Measurements from ENCODE around the gene TNFSF13. TPM values are rescaled to one million over a fixed set of nuclear protein-coding genes. Genes with fewer than 3 reads are reported as not detected.

The TNFSF13 gene
- total RNA-seq, 4 donors from 2014 or later, result 7.6 to 30.6 (median 17.6) TPM

DNA sequence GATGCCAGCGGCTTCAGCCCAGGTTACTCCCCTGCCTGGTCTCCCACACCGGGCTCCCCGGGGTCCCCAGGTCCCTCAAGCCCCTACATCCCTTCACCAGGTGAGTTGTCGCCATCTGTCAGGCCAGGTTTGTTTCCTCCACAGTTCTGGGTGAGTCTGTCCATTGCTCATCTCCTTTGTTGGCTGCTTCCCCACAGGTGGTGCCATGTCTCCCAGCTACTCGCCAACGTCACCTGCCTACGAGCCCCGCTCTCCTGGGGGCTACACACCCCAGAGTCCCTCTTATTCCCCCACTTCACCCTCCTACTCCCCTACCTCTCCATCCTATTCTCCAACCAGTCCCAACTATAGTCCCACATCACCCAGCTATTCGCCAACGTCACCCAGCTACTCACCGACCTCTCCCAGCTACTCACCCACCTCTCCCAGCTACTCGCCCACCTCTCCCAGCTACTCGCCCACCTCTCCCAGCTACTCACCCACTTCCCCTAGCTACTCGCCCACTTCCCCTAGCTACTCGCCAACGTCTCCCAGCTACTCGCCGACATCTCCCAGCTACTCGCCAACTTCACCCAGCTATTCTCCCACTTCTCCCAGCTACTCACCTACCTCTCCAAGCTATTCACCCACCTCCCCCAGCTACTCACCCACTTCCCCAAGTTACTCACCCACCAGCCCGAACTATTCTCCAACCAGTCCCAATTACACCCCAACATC is 45.6 kb upstream of the TNFSF13 start:
- intact Hi-C loops (cut with DNase I; ENCODE audit: low total_unique reads), result no loop called here
- TF ChIP-seq POLR2A (IDR thresholded peaks at IDR 0.05) (no peak), CTCF (IDR thresholded peaks at IDR 0.05) (no peak)
- H3K4me3 ChIP-seq (ENCODE audit: low read depth, poor library complexity, severe bottlenecking), result no peak overlapping the region
- WGBS, 2 donors, result 88 to 90% methylated on average over 20 of the region's 20 CpGs
- no peak for DNase-seq (ENCODE audit: low spot score in 2 of 2)

GRCh38 chr17:7513850-7514419 is 44.6 kb upstream of the TNFSF13 start:
- intact Hi-C loops (cut with DNase I; ENCODE audit: low total_unique reads), result no loop called here
- 42 to 45% methylated on average over 17 of the region's 17 CpGs for WGBS, 2 donors
- H3K4me3 ChIP-seq (ENCODE audit: low read depth, poor library complexity, severe bottlenecking), result no peak overlapping the region
- TF ChIP-seq POLR2A (IDR thresholded peaks at IDR 0.05), result no peak
- no peak for TF ChIP-seq CTCF (IDR thresholded peaks at IDR 0.05)
- no peak for DNase-seq (ENCODE audit: low spot score in 2 of 2)

- intact Hi-C loops (cut with DNase I; ENCODE audit: low total_unique reads), result no loop called here
- WGBS, 2 donors, result 90 to 92% methylated on average over 13 of the region's 13 CpGs
- no peak for DNase-seq (ENCODE audit: low spot score in 2 of 2)
- TF ChIP-seq POLR2A (IDR thresholded peaks at IDR 0.05), result no peak
- no peak for TF ChIP-seq CTCF (IDR thresholded peaks at IDR 0.05)
- H3K4me3 ChIP-seq (ENCODE audit: low read depth, poor library complexity, severe bottlenecking), result no peak overlapping the region
Measured at GRCh38 chr17:7515911-7516610, 42.5 kb upstream of the TNFSF13 start.

- TF ChIP-seq CTCF (IDR thresholded peaks at IDR 0.05) (no peak), POLR2A (IDR thresholded peaks at IDR 0.05) (no peak)
- no peak for DNase-seq (ENCODE audit: low spot score in 2 of 2)
- 50 to 51% methylated on average over 10 of the region's 10 CpGs for WGBS, 2 donors
- H3K4me3 ChIP-seq (ENCODE audit: low read depth, poor library complexity, severe bottlenecking), result no peak overlapping the region
- intact Hi-C loops (cut with DNase I; ENCODE audit: low total_unique reads), result no loop called here
Measured at GRCh38 chr17:7523033-7523432, 35.5 kb upstream of the TNFSF13 start.

DNA sequence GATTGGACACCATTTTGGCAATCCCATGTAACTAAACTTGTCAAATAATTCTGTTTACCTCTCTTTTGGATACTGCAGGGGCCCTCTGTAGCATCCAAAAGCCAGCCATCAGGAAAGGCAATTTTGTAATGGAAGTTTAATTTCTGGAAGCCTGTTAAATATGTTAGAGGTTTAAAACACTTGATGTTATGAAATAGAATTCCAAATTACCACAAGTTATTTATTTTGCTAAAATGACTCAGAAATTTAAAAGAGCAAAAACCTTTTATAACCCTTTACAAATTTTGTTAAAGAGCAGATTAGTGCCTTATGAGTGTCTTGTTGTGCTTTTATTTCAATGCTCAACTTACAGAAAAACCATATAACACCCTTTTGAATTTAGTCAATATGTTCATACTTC is 29.7 kb upstream of the TNFSF13 start:
- TF ChIP-seq CTCF (IDR thresholded peaks at IDR 0.05) (no peak), POLR2A (IDR thresholded peaks at IDR 0.05) (no peak)
- intact Hi-C loops (cut with DNase I; ENCODE audit: low total_unique reads), result no loop called here
- H3K4me3 ChIP-seq (ENCODE audit: low read depth, poor library complexity, severe bottlenecking), result no peak overlapping the region
- DNase-seq (ENCODE audit: low spot score in 2 of 2), result no peak
